Measurements from ENCODE around the gene APLF. TPM values are rescaled to one million over a fixed set of nuclear protein-coding genes. Genes with fewer than 3 reads are reported as not detected.
A peak's percentile ranks its signal among the peaks of the same experiment; 100 is the strongest.

The APLF gene
- total and polyA plus RNA-seq, 2 of the 8 experiments (the other 6 are each of a cell fraction or from before 2014, with no cell fraction given): 4.4 to 7.3 TPM

DNA sequence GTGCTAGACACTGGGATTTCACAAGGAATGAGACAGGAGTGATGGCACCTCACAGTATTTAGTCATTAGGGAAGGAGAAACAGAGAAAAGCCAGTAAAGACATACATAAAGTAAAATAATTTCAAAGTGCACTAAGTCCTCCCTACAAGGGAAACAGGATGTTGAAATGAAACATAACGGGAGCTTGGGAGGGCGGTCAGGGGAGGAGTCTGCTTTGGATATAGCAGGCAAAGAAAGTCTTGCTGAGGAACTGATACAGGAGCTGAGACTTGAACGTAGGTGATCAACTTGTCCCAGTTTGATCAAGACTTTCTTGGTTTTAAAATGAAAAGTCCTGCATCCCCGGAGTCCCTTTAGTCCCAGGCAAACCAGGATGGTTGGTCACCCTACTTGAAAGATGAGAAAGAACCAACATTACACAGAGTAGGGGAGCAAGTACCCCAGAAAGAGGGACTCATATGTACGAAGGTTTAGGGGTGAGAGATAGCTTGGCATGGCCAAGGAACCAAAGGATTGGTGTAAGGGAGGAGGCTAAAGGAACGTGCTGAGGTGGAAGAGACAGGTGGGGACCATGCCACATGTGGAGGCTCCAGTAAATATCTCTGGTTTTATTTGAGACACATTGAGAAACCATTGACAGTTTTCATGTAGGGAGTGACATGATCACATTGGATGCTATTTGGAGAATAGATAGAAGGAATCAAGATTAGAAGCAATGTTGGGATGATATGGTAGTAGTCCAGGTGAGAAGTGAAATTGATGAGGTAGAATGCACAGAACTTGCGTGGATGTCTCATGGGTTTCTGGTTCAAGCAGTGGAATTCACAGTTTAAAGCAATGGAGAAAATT is 28.7 kb upstream of the APLF start:
- no peaks in the 10 kb centered on the region for H3K27me3 ChIP-seq (replicated peaks in 1 of 4; ENCODE audit: control insufficient read depth in 3 of 4, extremely low read depth in 1 of 4, insufficient read depth in 3 of 4, low read length in 3 of 4)
- no peak for DNase-seq (ENCODE audit: low read depth in 1 of 2, low spot score in 2 of 2)
- no peak overlapping the region for H3K4me3 ChIP-seq (ENCODE audit: extremely low read depth in 1 of 4, insufficient read depth in 2 of 4, low read depth in 3 of 4, low read length in 4 of 4)
- no peak overlapping the region for H2BK12ac ChIP-seq (ENCODE audit: low read depth, low read length)
- H3K4me1 ChIP-seq (replicated peaks in 1 of 4; ENCODE audit: control insufficient read depth in 3 of 4, insufficient read depth in 4 of 4, low read length in 3 of 4): no peaks in the 10 kb centered on the region
- H3K9me3 ChIP-seq (ENCODE audit: insufficient read depth in 2 of 2, low read depth in 1 of 2, low read length in 1 of 2): no peaks in the 10 kb centered on the region
- H3K18ac ChIP-seq (ENCODE audit: extremely low read depth, low read length): no peak overlapping the region
- no peak overlapping the region for H2BK20ac ChIP-seq (ENCODE audit: low read length)
- H2AFZ ChIP-seq (ENCODE audit: low read length): no peak overlapping the region
- CTCF ChIA-PET (ENCODE audit: partially characterized antibody): interaction anchor here (4.7 to 6.1 kb wide), 2 partner anchors 21 to 78 kb away, joined by 36 to 51 read pairs; no protein-coding TSS in a partner anchor
- no peak overlapping the region for H4K5ac ChIP-seq (ENCODE audit: insufficient read length, low read depth, low read length)
- no peaks in the 10 kb centered on the region for H3K79me2 ChIP-seq (ENCODE audit: control insufficient read depth in 1 of 2, insufficient read depth in 2 of 2, low read length in 2 of 2)
- H4K91ac ChIP-seq (replicated peaks; ENCODE audit: insufficient read length, low read length): no peak overlapping the region
- no peaks in the 10 kb centered on the region for H4K20me1 ChIP-seq (replicated peaks in 1 of 2; ENCODE audit: control insufficient read depth in 1 of 2, insufficient read depth in 2 of 2, low read length in 2 of 2)
- POLR2A ChIA-PET (ENCODE audit: partially characterized antibody): interaction anchor here (0.6 kb wide), 1 partner anchor 314 kb away, joined by 3 read pairs; no protein-coding TSS in a partner anchor
- no peaks in the 10 kb centered on the region for H3K36me3 ChIP-seq (ENCODE audit: control insufficient read depth in 2 of 4, insufficient read depth in 4 of 4, low read length in 3 of 4)
- H2BK15ac ChIP-seq (ENCODE audit: low read length): no peak overlapping the region
- no peak overlapping the region for H3K23ac ChIP-seq (ENCODE audit: insufficient read length)
- H3K14ac ChIP-seq (ENCODE audit: insufficient read length): no peak overlapping the region
- H3K4ac ChIP-seq (replicated peaks; ENCODE audit: insufficient read length, low read depth, low read length): no peak overlapping the region
- no peak overlapping the region for H3K4me2 ChIP-seq (ENCODE audit: insufficient read depth in 1 of 2, low read depth in 2 of 2, low read length in 2 of 2)
- H3K23me2 ChIP-seq (ENCODE audit: low read depth, low read length): no peaks in the 10 kb centered on the region
- H2AK5ac ChIP-seq (ENCODE audit: low read depth, low read length): no peak overlapping the region
- H4K8ac ChIP-seq (ENCODE audit: extremely low read depth, insufficient read depth, low read length): no peak overlapping the region
- no peak overlapping the region for H3K27ac ChIP-seq (ENCODE audit: low read depth, low read length)
- H3K79me1 ChIP-seq (ENCODE audit: low read depth, low read length): no peaks in the 10 kb centered on the region
- FAIRE-seq: no peak
- no peak overlapping the region for H3K56ac ChIP-seq (replicated peaks; ENCODE audit: insufficient read length, low read depth, low read length)
- H2BK5ac ChIP-seq (ENCODE audit: low read depth, low read length): no peak overlapping the region
- WGBS, 2 experiments (ENCODE audit: extremely low coverage in 1 of 2, insufficient coverage in 1 of 2, insufficient read length in 1 of 2, insufficient replicate concordance in 2 of 2, low coverage in 1 of 2, low lambda C conversion rate in 2 of 2, missing lambda C conversion rate in 1 of 2): 86% methylated on average over 7 of the region's 7 CpGs; no CpG with 5 or more reads in 1 of the 2 experiments
- no peak overlapping the region for H2BK120ac ChIP-seq (replicated peaks; ENCODE audit: low read depth, low read length)
- H3K9ac ChIP-seq (replicated peaks in 1 of 4; ENCODE audit: extremely low read depth in 1 of 4, low read depth in 3 of 4, low read length in 3 of 4): no peak overlapping the region
- TF ChIP-seq ZNF274 (IDR thresholded peaks at IDR 0.05; ENCODE audit: borderline replicate concordance, extremely low read depth, low read length) (no peak), JUND (IDR thresholded peaks at IDR 0.05; ENCODE audit: low read length) (no peak), SIRT6 (IDR thresholded peaks at IDR 0.05; ENCODE audit: low read length) (no peak), GTF2F1 (IDR thresholded peaks at IDR 0.05; ENCODE audit: borderline replicate concordance, low read depth, low read length) (no peak), POLR2A (IDR thresholded peaks at IDR 0.05; ENCODE audit: control extremely low read depth in 1 of 2, low read depth in 2 of 2, low read length in 2 of 2) (peak in 1 of 2 experiments; percentile 40; a peak in 1 of 3 replicates), JUN (IDR thresholded peaks at IDR 0.05; ENCODE audit: low read depth, low read length) (no peak), TAF7 (optimal IDR thresholded peaks at IDR 0.05; ENCODE audit: borderline replicate concordance, low read depth, low read length) (peak; percentile 54), KDM4A (IDR thresholded peaks at IDR 0.05; ENCODE audit: low read depth, low read length, severe bottlenecking) (no peak), SIX5 (IDR thresholded peaks at IDR 0.05; ENCODE audit: low read depth, low read length) (no peak), POU5F1 (IDR thresholded peaks at IDR 0.05; ENCODE audit: low read depth, low read length) (no peak), HDAC2 (IDR thresholded peaks at IDR 0.05; ENCODE audit: borderline replicate concordance in 1 of 2, low read depth in 2 of 2, low read length in 2 of 2) (no peak), POLR2AphosphoS5 (IDR thresholded peaks at IDR 0.05; ENCODE audit: low read depth, low read length) (peak; percentile 40; the same call in 1 of the 2 replicates), CBX8 (IDR thresholded peaks at IDR 0.05; ENCODE audit: borderline replicate concordance, low read depth, low read length) (no peak)
